HUDEP-2 (cell line): ENCODE results near the gene KCNA2.

ENCODE experiments used
- DNase-seq, 76 experiments: peaks; one replicate each; lab custom pipeline; 2025; ENCODE audit not compliant: unreplicated experiment in 76 of 76; lab: John Stamatoyannopoulos, UW

KCNA2 gene

DNA sequence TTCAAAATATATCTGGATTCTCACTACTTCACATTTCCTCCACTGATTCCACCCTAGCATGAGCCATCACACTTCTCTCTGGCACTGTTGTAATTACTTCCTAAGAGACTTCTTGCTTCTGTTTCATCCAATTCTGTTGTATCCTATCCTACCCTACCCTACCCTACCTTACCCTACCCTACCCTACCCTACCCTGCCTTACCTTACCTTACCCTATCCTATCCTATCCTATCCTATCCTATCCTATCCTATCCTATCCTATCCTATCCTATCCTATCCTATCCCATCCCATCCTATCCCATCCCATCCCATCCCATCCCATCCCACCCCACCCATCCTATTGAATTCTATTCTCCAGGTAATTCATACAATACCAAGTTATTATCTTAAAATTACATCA, 29.7 kb downstream of the KCNA2 start:
- no peak for DNase-seq

DNA sequence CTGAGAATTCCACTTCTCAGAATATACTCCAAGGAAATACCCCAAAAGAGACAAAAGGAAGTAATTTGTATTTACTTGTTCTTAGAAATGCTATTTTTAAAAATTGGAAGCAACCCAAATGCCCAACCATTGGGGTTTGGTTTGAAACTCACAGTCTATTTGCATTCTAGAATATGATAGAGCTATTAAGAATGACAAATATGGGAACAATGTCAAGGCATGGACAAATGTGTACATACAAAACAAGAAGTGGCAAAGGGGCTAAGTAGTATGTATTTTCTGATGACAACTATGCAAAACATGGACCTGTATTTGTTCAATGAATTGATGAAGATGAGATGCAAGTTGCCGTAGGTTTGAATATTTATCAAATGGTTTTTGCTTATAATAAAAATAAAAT, 32.8 kb downstream of the KCNA2 start:
- no peak for DNase-seq

DNA sequence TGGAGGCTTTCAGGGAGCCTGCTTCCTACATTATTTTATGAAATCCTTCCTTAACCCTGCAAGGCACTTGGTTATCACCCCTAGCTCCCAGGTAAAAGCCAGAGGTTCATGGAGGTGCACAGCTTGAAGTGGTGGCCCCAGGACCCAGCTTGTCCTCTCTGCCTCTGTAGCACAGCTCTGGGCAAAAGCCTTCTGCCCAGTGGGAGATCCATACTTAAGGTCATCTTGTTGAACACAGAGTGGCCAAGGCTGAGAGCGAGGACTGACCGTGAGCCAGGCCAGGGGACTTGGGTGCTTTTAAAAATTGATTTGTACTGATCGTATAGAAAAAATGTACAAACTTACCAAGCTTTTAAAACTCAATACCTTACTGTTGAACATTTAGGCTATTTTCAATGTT, 33.4 kb downstream of the KCNA2 start:
- no peak for DNase-seq

DNA sequence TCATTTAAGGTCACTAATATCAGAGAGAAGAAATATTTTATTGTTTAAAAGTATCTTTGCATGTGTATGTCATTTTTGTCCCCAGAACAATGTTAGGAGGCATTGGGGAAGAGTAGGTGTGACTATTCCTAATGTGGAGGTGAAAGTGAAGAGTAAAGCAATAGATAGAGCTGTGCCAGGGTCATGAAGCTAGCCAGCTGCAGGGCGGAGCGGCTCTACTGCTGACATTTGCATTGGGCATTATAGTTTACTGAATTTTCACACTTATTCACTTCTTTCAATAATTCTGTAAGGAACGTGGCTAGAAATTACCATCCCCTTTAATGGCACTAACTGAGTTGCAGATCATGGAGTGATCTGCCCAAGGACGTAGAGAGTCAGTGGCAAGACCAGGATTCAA, 35.3 kb downstream of the KCNA2 start:
- DNase-seq, result no peak

DNA sequence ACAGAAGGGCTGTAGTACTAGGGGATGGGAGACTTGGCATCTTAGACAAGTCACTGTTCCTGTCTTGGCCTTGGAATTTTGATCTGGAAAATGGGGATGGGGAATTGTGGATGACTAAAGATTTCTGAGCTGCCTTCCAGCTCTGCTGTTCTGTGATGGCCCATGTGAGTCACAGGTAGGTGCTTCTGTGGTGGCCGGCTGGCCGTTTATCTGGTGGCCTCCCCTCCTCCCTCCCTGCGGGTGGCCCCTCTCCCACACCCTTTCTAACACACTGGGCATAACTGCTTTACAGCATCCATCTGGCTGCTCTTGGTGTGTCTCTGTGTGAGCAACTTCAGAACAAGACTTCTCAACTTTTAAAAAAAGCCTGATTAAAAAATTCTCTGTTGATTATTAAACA, 35.9 kb downstream of the KCNA2 start:
- DNase-seq, result no peak

DNA sequence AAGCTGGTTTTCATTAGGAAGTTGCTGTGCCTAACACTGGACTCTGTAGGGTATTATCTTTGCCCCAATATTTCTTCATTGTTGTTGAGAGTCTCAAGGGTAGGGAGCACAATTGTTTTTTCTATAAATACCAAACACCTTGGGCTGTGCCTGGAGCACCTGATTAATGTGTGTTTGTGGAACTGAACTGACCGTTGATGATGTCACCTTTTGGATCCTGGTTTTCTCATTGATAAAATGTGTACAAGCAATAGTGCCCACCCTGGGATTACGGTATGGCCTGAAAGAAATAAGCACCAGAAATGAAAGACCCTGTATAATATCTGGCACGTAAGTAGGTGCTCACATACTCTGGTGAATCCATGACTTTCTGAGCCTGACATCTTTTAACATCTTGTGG, 39.3 kb downstream of the KCNA2 start:
- DNase-seq, result no peak

DNA sequence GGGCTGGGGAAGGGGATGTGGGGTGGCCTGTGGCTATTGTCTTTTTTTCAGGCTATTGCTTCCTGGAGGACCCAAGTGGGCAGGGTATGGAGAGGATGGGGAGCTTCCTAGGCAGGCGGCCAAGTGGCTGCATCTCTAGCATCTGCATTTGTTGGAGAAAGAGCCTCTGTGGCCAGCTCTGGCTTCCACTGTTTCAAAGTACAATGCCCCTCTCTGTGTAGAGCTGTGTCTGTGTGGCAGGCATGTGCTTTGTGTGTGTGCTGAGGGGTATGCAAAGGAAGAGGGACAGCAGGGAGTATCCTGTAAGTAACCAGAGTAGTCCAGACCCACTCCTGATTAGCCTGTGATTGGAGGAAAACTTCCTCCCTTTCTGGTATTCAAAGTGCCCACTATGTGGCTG, 40.6 kb downstream of the KCNA2 start:
- DNase-seq, result no peak

DNA sequence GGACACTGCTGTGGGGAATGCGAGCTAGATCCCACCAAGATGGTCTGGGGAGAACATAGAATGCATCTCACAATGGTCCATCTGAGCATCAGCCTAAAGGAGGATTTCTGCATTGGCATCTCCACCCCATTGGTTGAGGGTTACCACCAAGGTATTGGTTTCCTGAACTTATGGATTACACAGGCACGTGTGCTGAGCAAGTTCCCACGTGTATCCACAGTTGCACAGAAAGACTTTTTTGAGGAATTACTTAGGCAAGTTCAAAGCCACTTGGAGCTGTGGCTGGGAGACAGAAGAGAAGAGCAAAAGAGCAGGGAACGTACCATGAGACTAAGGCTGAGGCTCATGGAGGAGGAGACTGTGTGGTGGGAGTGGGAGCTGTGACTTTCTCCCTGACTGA, 43.1 kb downstream of the KCNA2 start:
- no peak for DNase-seq

DNA sequence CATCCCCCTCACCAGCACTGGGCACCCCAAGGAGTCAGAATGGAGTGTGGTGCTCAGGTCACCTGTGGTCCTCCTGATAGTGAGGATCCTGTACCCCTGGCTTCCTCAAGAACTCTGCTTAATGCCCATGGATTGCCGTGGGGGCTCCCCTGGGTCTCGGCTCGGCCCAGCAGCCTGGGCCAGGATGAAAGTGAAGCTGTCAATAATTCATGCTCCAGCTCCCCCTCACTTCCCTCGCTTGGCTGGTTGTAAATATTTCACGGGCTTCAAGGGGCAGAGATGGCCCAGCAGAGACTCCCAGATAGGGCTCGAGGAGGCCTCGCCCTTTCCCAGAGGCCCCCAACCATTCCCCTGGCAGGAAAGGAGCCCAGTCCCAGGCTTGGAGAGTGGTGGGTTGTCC, 44.6 kb downstream of the KCNA2 start:
- no peak for DNase-seq

DNA sequence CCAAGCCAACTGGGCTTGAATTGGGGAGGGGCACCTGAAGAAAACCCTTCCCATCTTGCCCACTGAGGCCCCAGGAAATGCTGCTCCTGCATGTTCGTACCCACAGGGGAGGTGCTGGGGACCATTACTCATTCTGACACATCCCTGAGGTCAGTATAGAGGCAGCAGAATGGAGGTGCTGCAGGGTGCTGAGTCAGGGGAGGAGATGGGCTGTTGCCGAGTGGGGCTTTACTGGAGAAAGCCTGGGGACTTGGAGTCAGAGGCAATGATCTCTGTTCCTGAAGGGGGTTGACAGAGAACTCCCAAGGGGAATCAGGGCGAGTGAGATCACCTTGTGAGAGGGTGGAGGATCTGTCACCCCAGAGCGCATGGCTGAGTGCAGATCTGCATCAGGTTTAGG, 47.0 kb downstream of the KCNA2 start:
- DNase-seq, result no peak

DNA sequence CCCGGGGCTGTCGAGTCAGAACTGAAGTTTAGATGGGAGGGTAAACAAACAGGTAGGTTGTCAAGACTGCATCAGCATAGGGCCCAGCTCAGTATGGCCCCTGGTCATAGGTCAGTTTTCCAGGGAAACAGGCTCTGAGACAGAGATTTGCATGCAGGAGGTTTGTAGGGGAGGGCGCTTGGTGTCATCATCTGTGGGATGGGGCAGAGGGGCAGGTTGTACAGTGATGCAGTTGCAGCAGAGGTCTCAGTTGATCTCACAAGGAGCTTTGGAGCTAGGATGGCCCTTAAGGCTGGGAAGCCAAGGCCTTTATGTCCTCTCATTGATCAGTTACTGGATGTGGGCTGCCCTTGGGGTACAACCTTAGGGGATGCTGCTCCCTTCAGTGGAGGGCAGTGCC, 48.7 kb downstream of the KCNA2 start:
- DNase-seq, result no peak

DNA sequence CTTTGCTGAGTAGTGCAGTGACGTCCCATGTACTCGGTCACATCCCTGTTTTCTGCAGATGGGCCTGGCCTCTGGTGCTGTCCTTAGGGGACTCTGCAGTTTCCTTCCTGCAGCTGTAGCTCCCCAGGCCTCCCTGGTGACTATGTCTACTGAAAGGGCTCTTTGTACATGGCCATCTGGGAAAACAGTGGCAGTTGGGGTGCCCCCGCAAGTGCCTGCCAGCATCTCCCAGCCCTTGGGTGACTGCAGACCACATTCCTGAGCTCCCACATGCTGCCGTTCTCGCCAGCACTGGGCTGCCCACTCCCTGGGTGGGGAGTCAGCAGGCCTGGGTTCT, 49.7 kb downstream of the KCNA2 start:
- DNase-seq, result no peak

DNA sequence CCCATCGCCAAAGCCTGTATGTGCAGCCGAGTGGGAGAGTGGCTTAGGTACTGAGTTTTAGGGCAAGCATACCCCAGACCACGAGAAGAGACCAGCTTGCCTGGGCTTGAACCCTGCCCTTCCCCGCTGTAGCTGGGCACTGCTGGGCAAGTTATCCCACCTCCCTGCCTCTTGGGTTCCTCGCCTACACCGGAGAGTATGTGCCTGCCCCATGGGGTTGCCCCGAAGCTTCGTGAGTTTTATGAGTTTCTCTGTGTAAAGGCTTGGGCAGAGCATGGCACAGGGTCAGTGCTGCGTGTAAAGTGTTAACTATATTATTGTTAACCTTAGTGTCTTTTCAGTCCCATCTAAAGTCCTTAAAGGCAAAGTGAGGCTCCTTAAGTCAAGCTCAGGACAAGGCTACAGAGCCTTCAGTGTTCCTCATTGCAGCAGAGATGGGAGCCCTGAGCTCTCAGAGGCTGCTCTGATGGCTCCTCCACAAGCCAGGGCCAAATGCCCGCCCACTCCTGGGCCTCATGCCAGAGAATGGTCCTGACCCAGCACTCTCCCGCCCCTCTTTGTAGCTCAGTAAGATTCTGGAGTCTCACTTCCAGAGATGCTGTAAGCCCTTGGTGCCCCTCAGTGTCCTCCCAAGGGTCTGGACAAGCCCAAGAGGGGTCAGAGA, 50.2 kb downstream of the KCNA2 start:
- peak in 11 of 76 experiments; percentile 2 to 21 (median 9) for DNase-seq

DNA sequence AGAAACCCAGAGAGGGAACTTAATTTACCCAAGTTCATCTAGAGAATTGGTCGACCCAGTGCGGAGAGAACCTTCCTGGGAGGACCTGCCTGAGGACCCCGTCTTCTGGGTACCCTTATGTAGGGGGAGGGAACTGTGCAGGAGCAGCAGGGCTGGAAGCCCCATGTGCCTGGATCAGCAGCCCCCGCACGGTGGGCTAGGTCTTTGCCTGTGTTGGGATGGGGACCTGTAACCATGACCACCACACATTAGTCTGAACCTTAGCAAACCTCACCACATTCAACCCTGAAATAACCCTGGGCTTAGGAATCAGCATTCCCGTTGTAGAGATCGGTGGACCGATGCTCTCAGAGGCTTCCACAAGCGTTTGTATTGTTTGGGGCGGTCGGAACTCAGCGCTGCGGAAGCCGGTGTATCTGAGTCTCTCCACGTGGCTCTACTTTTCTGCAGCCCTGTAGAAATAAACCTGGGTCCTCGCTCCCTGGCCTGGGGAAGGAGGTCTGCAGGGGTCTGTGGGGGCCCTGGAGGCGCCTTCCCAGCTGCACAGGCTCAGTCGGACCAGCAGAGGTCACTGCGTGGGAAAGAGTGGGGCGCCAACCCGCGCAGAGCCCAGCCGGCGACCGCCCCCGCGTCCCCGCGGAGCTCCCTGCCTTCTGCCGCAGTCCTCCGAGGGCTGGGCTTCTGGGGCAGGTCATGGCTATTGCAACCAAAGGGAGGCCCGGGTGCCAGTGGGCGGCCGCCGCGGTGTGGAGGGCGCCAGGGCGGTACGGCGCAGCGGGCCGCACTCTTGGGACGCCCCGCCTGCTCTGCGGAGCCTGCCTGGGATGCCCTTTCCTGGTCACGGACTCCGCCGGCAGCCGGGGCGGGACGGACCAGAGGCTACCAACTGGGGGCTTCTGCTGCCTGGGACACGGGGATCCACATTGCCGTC, 51.0 kb downstream of the KCNA2 start:
- peak in 3 of 76 experiments; percentile 2 to 8 (median 5) for DNase-seq

DNA sequence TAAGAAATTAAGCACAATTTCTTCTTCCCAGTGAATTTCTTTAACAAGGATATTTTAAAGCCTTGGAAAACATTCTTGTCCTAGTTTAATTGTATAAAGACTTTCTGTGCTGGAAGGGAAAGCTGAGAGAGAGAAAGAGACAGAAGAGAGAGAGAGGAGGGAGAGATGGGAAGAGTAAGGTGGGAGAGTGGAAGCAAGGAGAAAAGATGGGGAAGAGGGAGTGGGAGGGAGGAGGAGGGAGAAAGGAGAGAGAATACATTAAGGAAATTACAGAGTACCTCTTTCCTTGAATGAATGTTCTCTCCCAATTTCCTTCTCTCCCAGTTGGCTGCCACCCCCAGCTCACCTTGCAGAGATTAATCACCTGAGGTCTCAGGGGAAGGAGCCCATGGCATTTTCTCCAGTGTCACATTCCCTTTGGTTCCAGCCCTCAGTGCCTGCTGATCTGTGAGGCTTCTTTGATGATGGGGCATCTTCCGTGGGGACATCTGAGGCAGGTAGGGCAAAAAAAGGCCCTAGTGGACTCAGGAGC, 54.8 kb downstream of the KCNA2 start:
- no peak for DNase-seq

DNA sequence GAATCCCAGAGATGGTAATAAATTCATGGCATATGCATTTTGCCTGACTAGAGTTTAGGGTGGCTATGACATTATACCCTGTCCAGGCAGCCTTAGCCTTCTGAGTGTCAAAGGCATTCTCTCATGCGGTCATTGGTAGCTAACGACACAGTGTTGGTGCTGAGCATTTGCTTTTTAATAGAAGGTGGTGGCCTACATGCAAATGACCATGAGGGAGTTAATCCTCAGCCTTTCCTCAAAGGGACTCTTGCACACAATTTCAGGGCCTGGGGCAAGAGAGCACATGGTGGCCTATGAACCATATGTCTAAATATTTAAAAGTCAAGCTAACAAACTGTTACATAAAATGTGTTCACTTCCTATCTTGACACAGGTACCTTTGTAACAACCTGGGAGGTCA, 56.3 kb downstream of the KCNA2 start:
- DNase-seq, result no peak

DNA sequence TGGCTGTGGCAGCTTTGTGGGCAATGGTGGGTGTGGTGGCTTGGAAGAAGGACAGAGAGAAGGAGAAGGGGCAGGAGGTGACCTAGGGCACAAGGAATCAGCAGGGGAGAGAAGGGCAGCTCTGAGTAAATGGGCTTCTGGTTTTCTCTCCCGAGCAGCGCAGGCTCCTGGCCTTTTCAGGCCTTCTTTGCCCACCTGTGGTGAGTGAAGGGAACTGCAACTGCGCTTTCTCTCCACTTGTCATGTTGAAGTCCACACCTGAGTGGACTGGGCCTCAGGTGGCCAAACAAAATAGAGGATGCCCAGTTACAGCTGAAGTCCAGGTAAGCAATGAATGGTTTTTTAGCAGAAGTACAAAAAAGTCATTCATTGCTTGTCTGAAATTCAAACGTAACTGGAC, 57.8 kb downstream of the KCNA2 start:
- no peak for DNase-seq

DNA sequence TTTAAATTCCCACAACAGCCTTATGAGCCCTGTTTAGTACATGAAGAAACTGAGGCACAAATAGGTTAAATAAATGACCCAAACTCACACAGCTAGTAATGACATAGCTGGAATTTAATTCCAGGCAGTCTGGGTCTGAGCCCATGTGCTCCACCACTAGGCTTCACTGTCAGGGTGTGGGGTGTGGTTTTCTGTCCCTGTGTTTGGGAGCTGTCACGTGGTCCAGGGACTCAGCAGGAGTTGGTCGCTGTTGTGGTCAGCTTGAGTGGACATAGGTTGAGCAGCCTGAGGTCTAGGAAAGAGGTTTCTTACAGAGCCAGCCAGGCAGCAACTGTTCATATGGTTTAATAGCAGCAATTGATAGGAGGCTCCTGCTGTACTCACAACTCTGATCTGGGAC, 59.1 kb downstream of the KCNA2 start:
- DNase-seq, result no peak

DNA sequence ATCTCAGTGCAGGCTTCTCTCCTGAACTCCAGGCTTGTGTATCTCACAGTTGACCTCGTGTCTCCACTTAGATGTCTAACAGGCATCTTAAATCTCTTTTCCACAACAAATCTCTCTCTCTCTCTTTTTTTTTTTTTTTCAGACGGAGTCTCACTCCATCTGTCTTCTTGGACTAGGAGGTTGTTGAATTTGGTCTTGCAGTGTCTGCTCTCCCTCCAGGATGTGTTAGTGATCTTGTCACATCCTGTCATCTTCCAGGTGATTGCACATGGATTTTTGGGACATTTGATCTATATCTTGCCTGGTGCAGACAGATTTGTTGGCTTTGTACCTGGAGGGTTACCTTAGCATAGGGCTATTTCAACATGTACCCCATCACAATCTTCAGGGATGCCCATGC, 60.7 kb downstream of the KCNA2 start:
- DNase-seq, result no peak

DNA sequence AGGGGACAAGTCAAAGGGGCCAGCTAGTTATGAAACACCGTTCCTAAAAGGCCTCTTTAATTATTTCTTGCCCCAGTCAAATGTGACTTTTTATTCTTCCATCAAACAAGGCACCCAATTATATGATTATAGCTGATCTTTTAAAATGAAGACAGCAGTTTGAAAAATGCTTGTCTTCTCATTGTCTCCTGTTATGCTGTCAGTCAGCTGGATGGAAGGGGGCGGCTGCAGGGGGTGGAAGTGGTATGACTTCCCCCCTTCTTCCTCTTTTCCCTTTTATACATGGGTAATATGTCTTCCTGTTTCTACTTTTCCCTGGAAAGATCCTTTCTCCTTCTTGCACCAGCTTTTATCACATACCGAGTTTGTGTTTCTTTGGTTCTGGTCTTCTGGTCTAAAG, 61.4 kb downstream of the KCNA2 start:
- DNase-seq, result no peak
